Neural cell (in vitro differentiated cells): ENCODE data around the gene CHRDL2. TPM values are rescaled to one million over a fixed set of nuclear protein-coding genes. Genes with fewer than 3 reads are reported as not detected.

Experiments used
- H2AFZ ChIP-seq: fragments of 200-600, 300-800 bp; sonication (generic), shearing (Covaris generic); 2 replicates; pipeline ENCODE4 v1.6.0; 2014; ENCODE audit warnings: low read depth, mild to moderate bottlenecking, antibody characterized with exemption, low read length, moderate library complexity
- H3F3A ChIP-seq: fragments of 200-600 bp; shearing (Covaris generic); 2 replicates; pipeline ENCODE4 v1.6.1; 2016; ENCODE audit warnings: mild to moderate bottlenecking, moderate library complexity, mixed read lengths, antibody characterized with exemption, low read length; ENCODE audit not compliant: insufficient read depth, poor library complexity, severe bottlenecking
- H3K27ac ChIP-seq: fragments of 200-600, 300-800 bp; sonication (generic), shearing (Covaris generic); 2 replicates; pipeline ENCODE4 v1.5.1; 2014; ENCODE audit warnings: mild to moderate bottlenecking, low read length, moderate library complexity
- H3K27me3 ChIP-seq: fragments of 300-800, 200-600 bp; sonication (generic), shearing (Covaris generic); 2 replicates; pipeline ENCODE4 v1.6.0; 2014; ENCODE audit warnings: mild to moderate bottlenecking, low read depth, low read length, moderate library complexity; ENCODE audit not compliant: insufficient read depth
- H3K36me3 ChIP-seq: fragments of 300-800, 200-600 bp; sonication (generic), shearing (Covaris generic); 2 replicates; pipeline ENCODE4 v1.5.1; 2014; ENCODE audit warnings: mild to moderate bottlenecking, antibody characterized with exemption, low read length, moderate library complexity; ENCODE audit not compliant: insufficient read depth
- H3K4me2 ChIP-seq: fragments of 300-800, 200-600 bp; sonication (generic), shearing (Covaris generic); 2 replicates; pipeline ENCODE4 v1.6.0; 2014; ENCODE audit warnings: mild to moderate bottlenecking, low read length
- H3K4me3 ChIP-seq: fragments of 300-800, 200-600 bp; sonication (generic), shearing (Covaris generic); 2 replicates; pipeline ENCODE4 v1.5.1; 2014; ENCODE audit warnings: mild to moderate bottlenecking, low read length, moderate library complexity
- H3K79me2 ChIP-seq: fragments of 200-600 bp; shearing (Covaris generic); replicated peaks from 2 replicates; pipeline ENCODE4 v1.6.0; 2014; ENCODE audit warnings: mild to moderate bottlenecking, low read length, moderate library complexity; ENCODE audit not compliant: insufficient read depth
- H3K9ac ChIP-seq: fragments of 300-800, 200-600 bp; sonication (generic), shearing (Covaris generic); 2 replicates; pipeline ENCODE4 v1.6.1; 2016; ENCODE audit warnings: mild to moderate bottlenecking, low read length, mixed read lengths
- H3K9me2 ChIP-seq: fragments of 200-600 bp; shearing (Covaris generic); 2 replicates; pipeline ENCODE4 v1.6.1; 2016; ENCODE audit warnings: mild to moderate bottlenecking, low read length, mixed read lengths; ENCODE audit not compliant: insufficient read depth
- H3K9me3 ChIP-seq: fragments of 200-600, 300-800 bp; sonication (generic), shearing (Covaris generic); 2 replicates; pipeline ENCODE4 v1.6.1; 2016; ENCODE audit warnings: mild to moderate bottlenecking, mixed run types, low read length, moderate library complexity, mixed read lengths
- H4K20me1 ChIP-seq: fragments of 200-600 bp; shearing (Covaris generic); 2 replicates; pipeline ENCODE4 v1.6.1; 2016; ENCODE audit warnings: mild to moderate bottlenecking, mixed run types; ENCODE audit not compliant: insufficient read depth
- CTCF ChIP-seq: fragments of 450-650 bp; IDR thresholded peaks from 2 replicates; pipeline ENCODE4 v1.5.1; 2014; ENCODE audit warnings: antibody characterized with exemption, mild to moderate bottlenecking, moderate library complexity; ENCODE audit not compliant: poor library complexity, severe bottlenecking
- EP300 ChIP-seq: fragments of 450-650 bp; conservative IDR thresholded peaks from 2 replicates; pipeline ENCODE4 v1.6.1; 2014; ENCODE audit warnings: antibody characterized with exemption, mild to moderate bottlenecking, moderate library complexity; ENCODE audit not compliant: poor library complexity, severe bottlenecking
- EZH2 ChIP-seq: fragments of 200-600, 300-800 bp; shearing (Covaris generic), sonication (generic); IDR thresholded peaks from 2 replicates; pipeline ENCODE4 v1.6.1; 2014; ENCODE audit warnings: antibody characterized with exemption, low read length, borderline replicate concordance, mild to moderate bottlenecking; ENCODE audit not compliant: insufficient read depth, poor library complexity, severe bottlenecking
- MXI1 ChIP-seq: fragments of 450-650 bp; conservative IDR thresholded peaks from 2 replicates; pipeline ENCODE4 v1.6.1; 2014; ENCODE audit warnings: antibody characterized with exemption, mild to moderate bottlenecking; ENCODE audit not compliant: poor library complexity, severe bottlenecking
- POLR2AphosphoS5 ChIP-seq: IDR thresholded peaks from 2 replicates; pipeline ENCODE4 v1.6.1; 2012
- RAD21 ChIP-seq: fragments of 450-650 bp; conservative IDR thresholded peaks from 2 replicates; pipeline ENCODE4 v1.6.1; 2014; ENCODE audit warnings: antibody characterized with exemption, mild to moderate bottlenecking, moderate library complexity
- REST ChIP-seq: IDR thresholded peaks from 2 replicates; pipeline ENCODE4 v1.6.1; 2012; ENCODE audit warnings: borderline replicate concordance
- SMC3 ChIP-seq: fragments of 450-650 bp; conservative IDR thresholded peaks from 2 replicates; pipeline ENCODE4 v1.6.1; 2014; ENCODE audit warnings: antibody characterized with exemption, mild to moderate bottlenecking, moderate library complexity; ENCODE audit not compliant: poor library complexity
- TAF1 ChIP-seq: IDR thresholded peaks from 2 replicates; pipeline ENCODE4 v1.6.1; 2012; ENCODE audit warnings: low read depth
- polyA plus RNA-seq: library from polyadenylated mRNA; depleted of rRNA; stranded (reverse); fragments of >200 nt; gene quantifications from 2 replicates; pipeline ENCODE4 v1.2.3, GENCODE V29; 2014

CHRDL2 gene
- polyA plus RNA-seq, 1 donor from 2014 or later, result not detected

- peaks cover 37% of the 10 kb centered on the region for H3K79me2 ChIP-seq
- TF ChIP-seq MXI1 (no peak), SMC3 (no peak), EZH2 (no peak), POLR2AphosphoS5 (no peak), EP300 (no peak), TAF1 (no peak), CTCF (no peak), RAD21 (no peak), REST (no peak)
- H2AFZ ChIP-seq, result no peak overlapping the region
- H3K9ac ChIP-seq, result no peak overlapping the region
- H3K9me2 ChIP-seq, result no peaks in the 10 kb centered on the region
- no peaks in the 10 kb centered on the region for H3K9me3 ChIP-seq
- no peaks in the 10 kb centered on the region for H3F3A ChIP-seq
- H3K27ac ChIP-seq, result no peak overlapping the region
- H4K20me1 ChIP-seq, result no peaks in the 10 kb centered on the region
- H3K27me3 ChIP-seq, result no peaks in the 10 kb centered on the region
- H3K36me3 ChIP-seq, result no peaks in the 10 kb centered on the region
- H3K4me3 ChIP-seq, result no peak overlapping the region
- H3K4me2 ChIP-seq, result no peak overlapping the region
These were observed 25.3 kb upstream of the CHRDL2 start for GRCh38 chr11:74756571-74756970.

GRCh38 chr11:74755395-74755995 lies 24.3 kb upstream of the CHRDL2 start:
- TF ChIP-seq RAD21 (no peak), EZH2 (no peak), EP300 (no peak), TAF1 (no peak), CTCF (no peak), MXI1 (no peak), SMC3 (no peak), REST (no peak), POLR2AphosphoS5 (no peak)
- no peak overlapping the region for H3K4me3 ChIP-seq
- H3F3A ChIP-seq, result no peaks in the 10 kb centered on the region
- H3K9me3 ChIP-seq, result no peaks in the 10 kb centered on the region
- H2AFZ ChIP-seq, result no peak overlapping the region
- H3K4me2 ChIP-seq, result no peak overlapping the region
- H3K9ac ChIP-seq, result no peak overlapping the region
- no peak overlapping the region for H3K27ac ChIP-seq
- H3K9me2 ChIP-seq, result no peaks in the 10 kb centered on the region
- H3K36me3 ChIP-seq, result no peaks in the 10 kb centered on the region
- H4K20me1 ChIP-seq, result no peaks in the 10 kb centered on the region
- H3K79me2 ChIP-seq, result peaks cover 45% of the 10 kb centered on the region
- H3K27me3 ChIP-seq, result no peaks in the 10 kb centered on the region
